Muscle layer of duodenum (tissue), 2 donors: Measurements from ENCODE around the gene FGF8.

Experiments
- H3K27ac ChIP-seq: one replicate; pipeline ENCODE4 v1.7.0; 2013; ENCODE audit warnings: mild to moderate bottlenecking, low read length
- H3K27me3 ChIP-seq: one replicate; pipeline ENCODE4 v1.7.0; 2013; ENCODE audit warnings: low read depth, mild to moderate bottlenecking, control low read depth, low read length
- H3K36me3 ChIP-seq, 2 donors: one replicate each; pipeline ENCODE4 v1.7.0; 2013; ENCODE audit warnings: low read length in 2 of 2, control low read depth in 1 of 2, mild to moderate bottlenecking in 1 of 2; ENCODE audit not compliant: insufficient read depth in 2 of 2, control insufficient read depth in 1 of 2
- H3K4me1 ChIP-seq, 2 donors: one replicate each; pipeline ENCODE4 v1.7.0; 2013; ENCODE audit warnings: low read length in 2 of 2, mild to moderate bottlenecking in 2 of 2, control low read depth in 1 of 2, moderate library complexity in 1 of 2; ENCODE audit not compliant: insufficient read depth in 2 of 2, control insufficient read depth in 1 of 2
- H3K4me3 ChIP-seq, 2 donors: one replicate each; pipeline ENCODE4 v1.7.0; 2013; ENCODE audit warnings: low read length in 2 of 2, low read depth in 1 of 2, mild to moderate bottlenecking in 1 of 2
- H3K9me3 ChIP-seq, 2 donors: one replicate each; pipeline ENCODE4 v1.7.0; 2013; ENCODE audit warnings: low read length in 2 of 2, control low read depth in 1 of 2, mild to moderate bottlenecking in 1 of 2; ENCODE audit not compliant: control insufficient read depth in 1 of 2
- donor health status: healthy.

FGF8 gene

GRCh38 chr10:101766306-101766705 is 9.6 kb downstream of the FGF8 start:
- Histone ChIP-seq H3K36me3 (no peaks in the 10 kb centered on the region), H3K9me3 (no peaks in the 10 kb centered on the region), H3K27ac (no peak overlapping the region), H3K4me3 (no peak overlapping the region), H3K4me1 (no peaks in the 10 kb centered on the region), H3K27me3 (peaks cover 22% of the 10 kb centered on the region)

- Histone ChIP-seq H3K27ac (no peak overlapping the region), H3K4me3 (no peak overlapping the region)
These were observed 12.6 kb downstream of the FGF8 start for GRCh38 chr10:101763141-101763846.

DNA sequence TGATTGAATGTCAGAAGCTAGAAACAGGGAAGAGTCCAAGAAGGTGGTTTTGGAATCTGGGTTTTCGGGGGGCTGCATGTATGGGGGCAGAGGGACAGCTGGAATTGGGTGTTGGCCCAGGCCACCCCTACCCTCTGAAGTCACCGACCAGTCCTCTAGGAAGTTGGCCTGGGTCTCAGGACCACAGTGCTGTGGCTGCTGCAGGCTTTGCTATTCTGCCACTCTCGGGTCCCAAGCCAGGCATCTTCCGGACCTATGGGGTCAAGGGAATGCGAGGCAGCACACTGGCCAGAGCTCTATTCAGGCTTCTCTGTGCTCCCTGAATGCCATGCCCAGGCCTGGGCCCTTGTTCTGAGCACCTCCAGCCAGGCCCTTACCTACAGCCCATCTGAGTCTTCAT is 13.2 kb downstream of the FGF8 start:
- Histone ChIP-seq H3K27ac (no peak overlapping the region), H3K9me3 (no peaks in the 10 kb centered on the region), H3K36me3 (no peaks in the 10 kb centered on the region), H3K4me1 (no peaks in the 10 kb centered on the region), H3K4me3 (no peak overlapping the region), H3K27me3 (peaks cover 2% of the 10 kb centered on the region)

More at GRCh38 chr10:101763141-101763846, 12.6 kb downstream of the FGF8 start:
- Histone ChIP-seq H3K9me3 (no peaks in the 10 kb centered on the region), H3K4me1 (no peaks in the 10 kb centered on the region), H3K36me3 (no peaks in the 10 kb centered on the region), H3K27me3 (peaks cover 6% of the 10 kb centered on the region)

GRCh38 chr10:101761226-101761625 is 14.7 kb downstream of the FGF8 start:
- Histone ChIP-seq H3K9me3 (no peaks in the 10 kb centered on the region), H3K27me3 (no peaks in the 10 kb centered on the region), H3K4me3 (no peak overlapping the region), H3K27ac (no peak overlapping the region), H3K36me3 (no peaks in the 10 kb centered on the region), H3K4me1 (no peaks in the 10 kb centered on the region)

DNA sequence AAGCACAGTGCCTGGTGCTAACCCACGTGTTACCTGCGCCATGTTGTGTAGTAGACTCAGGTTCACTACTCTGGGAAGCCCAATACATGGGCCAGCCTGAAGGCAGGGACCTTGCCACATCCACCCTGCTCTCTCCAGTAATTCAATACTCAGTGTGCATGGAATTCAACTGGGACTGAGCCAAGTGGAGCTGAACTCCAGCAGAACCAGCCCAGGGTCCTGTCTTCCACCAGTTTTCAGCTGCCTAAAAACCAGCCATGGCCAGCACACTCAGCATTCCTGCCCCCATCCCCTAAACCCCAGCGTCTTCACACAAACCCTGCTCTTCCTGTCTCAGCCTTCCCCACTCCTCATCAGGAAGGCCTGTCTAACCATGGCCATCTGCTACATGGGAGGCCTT is 15.4 kb downstream of the FGF8 start:
- H3K27me3 ChIP-seq, result no peaks in the 10 kb centered on the region

GRCh38 chr10:101759309-101760247 is 16.3 kb downstream of the FGF8 start:
- no peaks in the 10 kb centered on the region for H3K9me3 ChIP-seq
- no peaks in the 10 kb centered on the region for H3K27me3 ChIP-seq
- H3K27ac ChIP-seq, result no peak overlapping the region
- no peak overlapping the region for H3K4me3 ChIP-seq
- H3K4me1 ChIP-seq, result no peaks in the 10 kb centered on the region
- no peaks in the 10 kb centered on the region for H3K36me3 ChIP-seq

More for the DNA sequence above, 15.4 kb downstream of the FGF8 start:
- no peaks in the 10 kb centered on the region for H3K4me1 ChIP-seq
- no peaks in the 10 kb centered on the region for H3K9me3 ChIP-seq
- no peak overlapping the region for H3K4me3 ChIP-seq
- no peak overlapping the region for H3K27ac ChIP-seq
- no peaks in the 10 kb centered on the region for H3K36me3 ChIP-seq

DNA sequence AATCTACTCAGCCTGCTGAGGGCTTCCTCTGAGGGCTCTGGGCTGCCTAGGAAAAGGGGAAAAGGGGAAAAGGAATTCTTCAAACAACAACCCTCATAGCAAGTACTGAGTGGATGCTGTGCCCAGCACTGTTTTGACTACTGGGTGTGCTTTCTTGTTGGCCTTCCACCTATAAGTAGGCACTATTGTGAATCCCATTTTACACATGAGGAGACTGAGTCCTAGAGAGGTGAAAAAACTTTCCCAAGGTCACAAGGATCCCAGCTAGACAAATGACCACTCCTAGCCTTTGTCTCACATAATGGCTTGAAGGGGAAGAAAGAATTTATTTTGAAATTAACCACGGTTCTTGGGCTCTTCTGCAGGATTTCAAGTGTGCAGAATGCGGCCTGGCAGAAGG is 17.1 kb downstream of the FGF8 start:
- no peak overlapping the region for H3K27ac ChIP-seq
- H3K9me3 ChIP-seq, result no peaks in the 10 kb centered on the region
- H3K27me3 ChIP-seq, result no peaks in the 10 kb centered on the region
- H3K4me3 ChIP-seq, result no peak overlapping the region
- no peaks in the 10 kb centered on the region for H3K4me1 ChIP-seq
- H3K36me3 ChIP-seq, result no peaks in the 10 kb centered on the region

DNA sequence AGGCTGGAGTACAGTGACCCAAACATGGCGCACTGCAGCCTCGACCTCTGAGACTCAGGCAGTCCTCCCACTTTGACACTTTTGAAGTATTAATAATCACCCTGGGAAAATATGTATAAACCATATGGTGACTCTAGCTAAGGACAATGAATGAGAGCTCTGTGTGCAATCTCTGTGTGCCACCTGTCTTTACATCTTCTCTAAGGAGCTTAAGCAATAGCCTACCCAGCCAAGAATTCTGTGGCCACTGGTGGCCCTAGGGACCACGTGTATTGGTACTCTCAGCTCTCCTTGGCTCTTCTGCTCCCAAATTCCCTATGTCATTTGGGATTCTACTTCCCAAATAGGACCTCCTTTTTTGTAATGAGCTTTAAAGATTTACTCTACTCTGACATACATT is 23.7 kb downstream of the FGF8 start:
- Histone ChIP-seq H3K9me3 (no peaks in the 10 kb centered on the region), H3K27ac (no peak overlapping the region), H3K4me3 (no peak overlapping the region), H3K36me3 (no peaks in the 10 kb centered on the region), H3K4me1 (no peaks in the 10 kb centered on the region), H3K27me3 (no peaks in the 10 kb centered on the region)

DNA sequence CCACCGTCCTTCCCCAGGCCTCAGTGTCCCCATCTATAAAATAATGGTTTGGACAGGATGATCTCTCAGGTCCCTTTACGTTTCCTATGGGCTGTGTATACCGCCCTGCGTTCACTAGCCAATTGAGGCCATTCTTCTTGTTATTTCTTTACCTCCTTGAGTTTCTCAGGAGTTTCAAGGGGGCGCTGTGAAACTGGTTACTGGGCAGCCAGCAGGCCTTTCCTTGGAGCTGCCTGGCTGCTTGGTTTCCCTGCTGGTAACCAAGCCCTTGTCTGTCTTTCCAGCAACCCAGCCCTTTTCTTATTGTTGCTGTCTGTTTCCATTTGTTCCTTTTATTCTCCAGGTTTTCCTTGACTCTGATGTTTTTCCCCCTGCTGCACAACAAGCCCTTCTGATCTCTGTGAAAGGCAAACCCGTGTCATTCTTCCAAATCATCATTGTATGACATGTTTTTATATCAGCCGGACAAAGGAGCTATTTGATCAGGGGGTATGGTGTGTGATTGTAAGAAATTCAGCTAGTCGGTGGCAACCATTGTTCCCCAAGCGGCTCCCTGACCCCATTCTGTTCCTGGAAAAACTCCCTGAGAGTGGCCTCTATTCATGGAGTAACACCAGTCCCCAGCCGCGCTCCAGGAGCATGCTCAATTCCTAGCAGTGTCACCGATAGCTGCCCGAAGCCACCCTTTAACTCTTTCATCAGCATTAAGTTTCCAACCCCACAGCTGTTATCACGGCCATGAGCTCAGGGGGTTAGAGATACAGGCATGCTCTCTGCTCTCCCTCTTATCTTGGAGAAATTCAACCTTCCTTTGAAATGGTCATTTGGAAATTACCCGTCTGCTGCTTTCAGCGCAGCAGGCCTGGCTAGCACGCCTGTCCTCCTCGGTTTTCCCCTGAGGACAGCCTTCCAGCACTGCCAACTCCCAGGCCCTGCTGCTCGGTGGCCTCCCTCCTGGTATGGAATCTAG is 26.6 kb downstream of the FGF8 start:
- Histone ChIP-seq H3K4me3 (no peak overlapping the region), H3K27me3 (no peaks in the 10 kb centered on the region), H3K9me3 (no peaks in the 10 kb centered on the region), H3K4me1 (no peaks in the 10 kb centered on the region), H3K36me3 (no peaks in the 10 kb centered on the region), H3K27ac (no peak overlapping the region)

DNA sequence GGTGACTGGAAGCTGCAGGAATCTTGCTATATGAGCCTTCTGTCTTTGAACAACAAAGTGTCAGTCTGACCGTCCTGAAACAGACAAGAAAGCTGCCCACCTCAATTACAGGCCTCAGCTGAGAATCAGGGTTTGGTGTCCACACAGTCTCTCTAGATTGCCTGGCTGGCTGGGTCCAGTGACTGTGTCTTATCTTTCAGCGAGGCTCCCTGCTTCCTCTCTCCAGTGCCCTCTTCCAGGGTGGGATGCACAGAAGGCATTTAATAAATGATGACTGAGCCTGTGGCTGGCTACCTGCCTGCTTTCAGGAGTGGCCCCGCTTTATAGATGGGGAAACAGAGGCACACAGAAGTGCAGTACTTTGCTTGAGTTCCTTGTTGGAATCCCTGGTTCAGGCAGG is 27.4 kb downstream of the FGF8 start:
- Histone ChIP-seq H3K27ac (no peak overlapping the region), H3K36me3 (no peaks in the 10 kb centered on the region), H3K4me1 (no peaks in the 10 kb centered on the region), H3K27me3 (no peaks in the 10 kb centered on the region), H3K4me3 (no peak overlapping the region), H3K9me3 (no peaks in the 10 kb centered on the region)
